ENCODE measurements around the gene ARPP19.
"Not testable (repeated sequence)": the region's sequence is repeated elsewhere in the genome, so short reads cannot be mapped to it uniquely, and the experiment has no call there.

The ARPP19 gene

DNA sequence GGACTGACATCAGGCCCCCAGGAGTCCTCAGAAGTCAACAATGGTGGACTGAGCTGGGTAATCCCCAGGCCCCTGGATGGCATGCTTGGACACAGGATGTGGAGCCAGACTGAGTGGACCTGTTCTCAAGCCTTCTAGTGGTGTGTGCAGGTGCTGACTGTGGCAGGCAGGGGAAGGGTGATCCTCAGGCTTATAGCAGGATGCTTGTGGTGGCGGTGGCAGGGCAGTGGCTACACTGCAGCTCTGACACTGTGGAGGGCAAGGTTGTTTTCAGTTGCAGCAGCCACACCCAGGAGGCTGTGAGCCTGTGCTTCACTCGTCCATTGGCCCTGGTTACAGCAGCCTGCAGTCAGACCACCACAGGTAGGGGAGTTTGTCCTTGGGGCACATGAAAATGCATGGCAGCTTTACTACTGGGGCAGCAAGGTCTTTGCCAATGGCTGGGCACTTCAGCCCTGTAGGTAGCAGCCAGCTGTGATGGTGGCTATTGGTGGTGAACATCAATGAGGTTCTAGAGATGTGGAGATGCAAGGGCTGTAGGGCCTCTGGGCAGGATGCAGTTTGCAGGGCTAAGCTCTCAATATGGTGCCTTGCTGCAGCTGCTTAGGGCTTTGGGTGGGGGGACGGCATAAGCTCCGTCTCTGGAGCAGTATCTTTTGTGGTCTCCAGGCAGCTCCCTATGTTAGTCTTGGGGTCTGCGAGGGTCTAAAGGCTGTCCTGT, 22.6 kb downstream of the ARPP19 start:
- DNase-seq: no peak

GRCh38 chr15:52540374-52541012, 28.3 kb downstream of the ARPP19 start:
- no peak for DNase-seq

DNA sequence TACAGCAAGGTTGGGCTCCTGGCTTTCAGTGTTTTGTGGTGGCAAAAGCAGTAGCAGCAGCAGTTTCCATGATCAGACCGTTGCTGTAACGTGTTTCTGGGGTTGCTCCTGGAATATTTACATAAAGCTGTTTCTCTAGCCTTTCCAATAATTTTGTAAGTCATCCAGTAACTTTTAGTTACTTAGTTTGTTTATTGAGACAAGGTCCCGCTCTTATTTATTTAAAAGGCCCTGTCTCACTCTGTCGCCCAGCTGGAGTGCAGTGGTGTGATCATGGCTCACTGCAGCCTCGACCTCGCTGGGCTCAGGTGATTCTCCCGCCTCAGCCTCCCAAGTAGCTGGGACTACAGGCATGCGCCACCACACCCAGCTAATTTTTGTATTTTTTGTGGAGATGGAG, 31.4 kb downstream of the ARPP19 start:
- DNase-seq: no peak

- DNase-seq: no peak
These were observed 36.4 kb downstream of the ARPP19 start for GRCh38 chr15:52532427-52532826.

DNA sequence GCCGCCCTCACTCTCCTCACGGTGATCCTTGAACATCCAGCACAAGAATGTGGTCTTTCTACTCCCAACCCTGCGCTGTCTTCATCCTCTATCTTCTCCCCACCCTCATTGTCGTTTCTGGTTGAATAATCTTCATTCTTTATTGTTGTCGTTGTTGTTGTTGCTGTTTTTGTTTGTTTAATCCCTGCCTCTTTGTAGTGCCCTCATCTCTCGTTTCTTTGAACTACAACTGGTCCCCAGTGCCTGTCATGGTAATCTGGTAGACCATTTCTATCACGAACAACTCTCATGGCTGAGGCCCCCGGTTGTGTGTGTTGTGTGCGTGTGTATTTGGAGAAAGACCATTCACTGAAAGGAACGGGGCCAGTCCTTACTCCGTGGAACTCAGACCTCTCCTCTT, 38.9 kb downstream of the ARPP19 start:
- no peak for DNase-seq

GRCh38 chr15:52529341-52529924, 39.4 kb downstream of the ARPP19 start:
- peak; percentile 72 for DNase-seq

GRCh38 chr15:52528564-52529340, 40.1 kb downstream of the ARPP19 start, which contains the start of gene MYO5A:
Gene MYO5A (minus strand): TSS chr15:52528880. CDS start chr15:52528806, 74 bp downstream.
- DNase-seq: peak; percentile 88

- peak; percentile 73 for DNase-seq
These were observed 40.8 kb downstream of the ARPP19 start for GRCh38 chr15:52527911-52528563.

- DNase-seq: no peak
These were observed 41.5 kb downstream of the ARPP19 start for GRCh38 chr15:52527196-52527910.

GRCh38 chr15:52524223-52525136, 44.4 kb downstream of the ARPP19 start:
- DNase-seq: no peak

DNA sequence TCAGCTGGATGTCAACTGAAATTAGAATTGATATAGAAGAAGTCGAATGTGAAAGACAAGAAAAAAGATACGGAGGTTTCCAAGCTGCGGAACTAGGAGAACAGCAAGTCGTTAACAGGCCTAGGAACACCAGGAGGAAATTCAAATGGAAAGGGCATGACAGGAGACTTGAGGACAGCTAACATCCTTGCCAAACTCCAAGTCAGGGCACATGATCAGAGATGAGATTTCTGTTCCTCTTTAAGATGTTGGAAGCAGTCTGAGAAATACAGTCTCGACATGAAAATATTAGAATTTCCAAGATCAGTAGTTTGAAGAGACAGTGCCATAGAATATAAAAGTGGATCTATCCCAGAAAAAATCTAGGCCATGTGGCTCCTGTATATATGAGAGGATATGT, 45.2 kb downstream of the ARPP19 start:
- DNase-seq: no peak

DNA sequence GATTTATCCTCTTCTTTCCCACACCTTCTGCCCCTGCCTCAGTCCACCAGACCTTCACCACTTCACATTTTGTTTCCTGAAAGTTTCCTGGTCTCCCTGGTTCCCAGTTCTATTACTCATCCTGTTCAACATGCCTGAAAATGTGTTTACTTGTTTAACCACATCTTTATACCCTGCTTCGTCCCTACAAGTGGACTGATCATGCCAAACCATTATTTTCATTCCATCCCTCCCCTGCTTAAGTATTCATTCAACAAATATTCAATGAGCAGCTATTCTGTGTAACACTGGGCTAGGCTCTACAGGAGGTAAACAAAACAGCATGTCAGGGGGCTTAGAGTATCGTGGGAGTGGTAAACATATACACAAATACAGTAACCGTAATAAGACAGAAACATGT, 45.6 kb downstream of the ARPP19 start:
- no peak for DNase-seq

DNA sequence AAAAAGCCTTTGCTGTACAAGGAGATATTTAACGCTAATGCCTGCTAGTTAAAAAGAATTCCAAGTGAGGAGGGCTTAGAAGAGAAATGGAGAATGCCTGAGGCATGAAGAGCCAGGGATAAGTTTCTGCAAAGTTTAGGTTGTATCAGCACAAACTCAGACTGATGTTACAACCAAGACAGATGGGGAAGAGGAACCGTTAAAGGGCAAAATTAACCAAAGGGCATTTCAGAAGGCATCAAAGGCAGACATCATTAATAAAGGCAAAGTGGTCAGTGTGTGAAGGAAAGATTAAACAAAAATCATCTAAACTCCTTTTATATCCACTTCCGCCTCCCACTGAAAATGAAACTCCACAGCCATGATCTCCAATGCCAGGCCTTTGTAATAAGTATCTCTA, 47.1 kb downstream of the ARPP19 start:
- no peak for DNase-seq

GRCh38 chr15:52520421-52520820, 48.4 kb downstream of the ARPP19 start:
- DNase-seq: no peak

GRCh38 chr15:52518487-52519371, 50.1 kb downstream of the ARPP19 start:
- no peak for DNase-seq

DNA sequence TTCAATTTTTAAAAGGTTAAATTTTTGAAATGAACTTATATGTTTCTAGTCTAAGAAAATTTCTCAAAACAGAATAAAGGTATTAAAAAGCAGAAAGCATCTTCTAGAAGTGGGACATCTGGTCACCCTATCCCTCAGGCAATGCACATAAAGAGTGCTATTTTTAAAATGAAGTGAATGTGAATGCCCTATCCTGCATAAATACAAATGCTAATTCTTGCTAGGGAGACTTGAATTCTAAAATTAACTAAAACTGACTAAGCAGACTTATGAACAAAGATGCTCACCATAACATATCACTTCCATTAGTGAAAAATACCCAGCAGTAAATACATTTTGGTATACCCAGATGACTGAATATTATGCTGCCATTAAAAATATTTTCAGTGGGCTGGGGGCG, 51.8 kb downstream of the ARPP19 start:
- no peak for DNase-seq

DNA sequence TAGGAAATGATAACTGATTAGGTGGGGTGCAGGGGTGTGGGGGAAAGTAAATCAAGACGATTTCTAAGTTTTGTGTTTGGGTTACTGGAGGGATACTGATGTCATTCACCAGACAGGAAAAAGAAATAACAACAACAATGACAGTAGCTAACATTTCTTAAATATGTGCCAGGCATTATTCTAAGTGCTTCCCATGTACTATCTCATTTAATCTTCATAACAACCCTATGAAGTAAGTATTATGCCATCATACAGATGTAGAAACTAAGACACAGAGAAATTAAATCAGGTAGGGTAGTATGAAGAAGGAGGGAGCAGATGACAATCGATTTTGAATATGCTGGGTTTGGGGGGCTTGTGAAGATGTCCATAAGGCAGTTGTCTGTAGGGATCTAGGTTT, 53.5 kb downstream of the ARPP19 start:
- no peak for DNase-seq

DNA sequence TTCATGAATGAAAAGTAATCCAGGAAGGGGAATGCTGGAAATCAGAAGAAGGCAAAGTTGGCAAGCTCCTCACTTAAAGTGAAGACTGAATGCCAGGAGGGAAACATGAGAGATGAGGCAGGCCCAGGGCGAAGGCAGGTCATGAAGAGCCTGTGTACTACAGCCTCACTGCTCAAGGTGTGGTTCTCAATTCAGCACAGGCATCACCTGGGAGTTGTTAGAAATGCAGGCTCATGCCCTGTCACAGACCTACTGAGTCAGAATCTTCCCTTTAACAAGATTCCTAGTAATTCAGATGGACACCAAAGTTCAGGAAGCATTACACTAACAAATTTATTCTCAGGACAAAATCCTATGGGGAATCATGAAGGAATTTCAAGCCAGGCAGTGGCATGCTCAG, 54.3 kb downstream of the ARPP19 start:
- no peak for DNase-seq

DNA sequence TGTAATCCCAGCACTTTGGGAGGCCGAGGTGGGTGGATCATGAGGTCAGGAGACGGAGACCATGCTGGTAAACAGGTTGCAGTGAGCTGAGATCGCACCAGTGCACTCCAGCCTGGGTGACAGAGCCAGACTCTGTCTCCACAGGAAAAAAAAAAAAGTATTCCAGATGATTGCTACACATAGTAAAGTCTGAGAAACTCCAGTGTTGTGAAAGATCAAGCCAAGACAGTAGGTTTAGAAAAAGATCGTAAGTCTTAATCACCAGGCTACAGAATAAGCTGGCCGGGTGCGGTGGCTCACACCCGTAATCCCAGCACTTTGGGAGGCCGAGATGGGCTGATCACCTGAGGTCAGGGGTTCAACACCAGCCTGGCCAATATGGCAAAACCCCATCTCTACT, 56.0 kb downstream of the ARPP19 start:
- DNase-seq: not testable (repeated sequence)

DNA sequence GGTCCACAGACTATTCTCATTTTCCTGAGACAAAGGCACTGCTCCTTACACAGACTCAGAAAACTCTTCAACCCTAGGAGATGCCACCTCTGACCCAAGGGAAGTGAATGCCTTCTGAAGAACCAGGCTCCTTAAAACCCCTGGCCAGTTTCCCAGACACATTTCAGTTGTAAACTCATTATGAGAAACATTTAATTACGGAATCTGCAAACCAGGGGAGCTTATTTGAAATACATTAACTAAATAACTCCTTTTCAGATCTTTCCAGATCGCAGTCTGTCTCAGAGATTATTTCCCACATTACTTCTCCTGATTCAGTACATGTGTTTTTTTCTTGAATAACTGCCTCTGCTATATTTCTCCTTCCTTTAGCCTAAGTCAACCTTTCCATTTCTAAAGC, 57.7 kb downstream of the ARPP19 start:
- DNase-seq: no peak

All from activated CD8-positive, alpha-beta memory T cell treated with anti-CD3 and anti-CD28 coated beads, Interleukin-2, amount 50 U/mL, for 48 hours (primary cell).